SKM-1 (cell line): ENCODE measurements around the gene SFTPA1.
"Not testable (repeated sequence)": the region's sequence is repeated elsewhere in the genome, so short reads cannot be mapped to it uniquely, and the experiment has no call there.

Experiments used
- DNase-seq: peaks from one replicate; lab custom pipeline; 2025; ENCODE audit not compliant: unreplicated experiment; lab: John Stamatoyannopoulos, UW

Gene SFTPA1

GRCh38 chr10:79608505-79609375, 2.0 kb upstream of the SFTPA1 start:
- no peak for DNase-seq

GRCh38 chr10:79611193-79611976, 646 bp downstream of the SFTPA1 start:
- not testable (repeated sequence) for DNase-seq

GRCh38 chr10:79615577-79615976, 4.8 kb downstream of the SFTPA1 start:
- DNase-seq = no peak

DNA sequence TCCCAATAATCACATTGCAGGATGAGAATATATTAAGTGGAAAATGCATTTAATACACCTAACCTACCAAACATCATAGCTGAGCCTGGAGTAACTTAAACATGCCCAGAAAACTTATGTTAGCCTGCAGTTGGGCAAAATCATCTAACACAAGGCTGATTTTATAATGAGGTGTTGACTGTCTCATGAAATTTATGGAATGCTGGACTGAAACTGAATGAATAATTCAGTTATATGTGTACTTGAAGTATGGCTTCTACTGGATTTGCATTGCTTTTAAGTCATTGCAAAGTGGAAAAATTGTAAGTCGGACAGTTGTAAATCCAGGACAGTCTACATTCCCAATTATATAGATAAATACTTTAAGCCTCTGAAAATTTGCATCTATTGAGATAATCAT, 5.4 kb downstream of the SFTPA1 start:
- no peak for DNase-seq

GRCh38 chr10:79623663-79624062, 12.9 kb downstream of the SFTPA1 start:
- not testable (repeated sequence) for DNase-seq

- no peak for DNase-seq
Measured at GRCh38 chr10:79627075-79627474, 16.3 kb downstream of the SFTPA1 start.

DNA sequence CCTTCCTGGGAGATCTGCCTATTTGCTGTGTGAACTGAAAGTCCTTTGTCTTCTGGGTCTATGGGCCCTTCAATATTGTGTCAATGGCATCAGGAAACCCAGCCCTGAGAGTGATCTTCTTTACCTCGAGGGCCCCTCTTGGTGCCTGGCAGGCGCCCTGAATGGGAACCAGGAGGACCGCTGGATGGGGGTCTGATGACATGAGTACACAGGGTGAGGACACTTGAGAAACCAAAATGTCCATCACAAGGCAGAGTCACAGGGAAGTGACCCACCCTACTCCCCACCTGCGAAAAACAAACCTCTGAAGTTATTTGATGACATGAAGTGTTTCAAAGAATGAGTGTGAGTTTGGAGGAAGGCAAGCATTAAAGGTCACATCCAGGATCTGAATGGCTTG, 17.3 kb downstream of the SFTPA1 start:
- DNase-seq = no peak

DNA sequence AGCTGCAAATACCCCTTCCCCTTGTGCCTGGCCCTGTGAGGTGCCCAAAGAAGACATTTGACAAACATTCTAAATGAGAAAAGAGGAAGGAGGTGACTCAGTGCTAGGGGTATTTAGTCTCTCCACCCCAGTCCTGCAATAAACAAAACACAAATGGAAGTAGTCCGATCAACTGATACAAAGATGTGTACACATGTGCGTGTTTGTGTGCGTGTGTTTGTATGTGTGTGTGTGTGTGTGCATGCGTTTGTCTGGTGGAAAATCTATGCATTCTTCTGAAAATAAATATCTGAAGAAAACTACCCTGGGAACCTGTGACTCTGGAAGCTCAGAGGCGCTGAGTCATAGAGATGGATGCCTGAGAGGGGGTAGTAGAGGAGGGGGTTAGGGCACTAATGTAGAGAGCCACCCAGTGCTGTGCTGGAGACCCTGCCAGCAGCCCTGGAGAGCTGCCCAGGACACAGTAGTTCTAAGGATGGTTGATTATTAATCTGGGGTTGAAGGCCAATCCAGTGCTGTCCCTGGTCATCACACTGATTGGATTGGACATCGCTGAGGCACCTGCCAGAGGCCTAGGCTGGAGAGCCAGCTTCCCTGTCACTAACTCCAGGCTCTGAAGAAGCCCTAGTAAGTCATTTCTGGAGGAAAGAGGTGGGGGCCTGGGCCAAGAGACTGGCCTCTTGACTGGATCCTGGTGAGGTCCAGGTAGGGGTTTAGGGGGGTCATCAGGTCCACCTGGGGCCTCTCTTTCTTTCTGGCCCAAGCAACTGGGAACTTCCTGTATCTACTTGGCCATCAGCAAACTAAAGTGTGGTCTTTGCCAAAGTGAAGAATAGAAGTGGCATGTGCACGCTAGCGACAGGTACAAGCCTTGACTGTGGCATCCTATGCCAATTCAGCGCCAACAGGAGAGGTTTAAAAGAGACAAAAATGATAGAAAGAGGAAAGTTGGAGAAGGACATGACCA, 18.5 kb downstream of the SFTPA1 start:
- no peak for DNase-seq

- DNase-seq = no peak
Measured at GRCh38 chr10:79629955-79630327, 19.2 kb downstream of the SFTPA1 start.

- DNase-seq = not testable (repeated sequence)
Measured at GRCh38 chr10:79636654-79637199, 26.0 kb downstream of the SFTPA1 start.

- DNase-seq = no peak
Measured at GRCh38 chr10:79638318-79638717, 27.6 kb downstream of the SFTPA1 start.

DNA sequence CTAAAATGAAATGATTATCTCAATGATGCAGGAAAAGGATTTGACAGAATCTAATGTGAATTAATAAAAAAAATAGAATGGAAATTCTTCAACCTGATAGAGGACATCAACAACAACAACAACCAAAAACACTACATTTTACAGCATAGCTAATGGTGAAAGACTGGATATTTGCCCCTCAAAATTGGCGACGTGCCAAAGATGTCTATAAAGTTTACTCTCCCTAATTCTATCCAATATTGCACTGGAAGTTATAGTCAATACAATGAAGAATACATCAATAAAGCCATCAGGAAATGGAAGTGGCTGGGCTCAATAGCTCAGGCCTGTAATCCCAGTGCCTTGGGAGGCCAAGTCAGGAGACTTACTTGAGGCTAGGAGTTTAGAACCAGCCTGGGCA, 42.0 kb downstream of the SFTPA1 start:
- not testable (repeated sequence) for DNase-seq

GRCh38 chr10:79663287-79663686, 52.5 kb downstream of the SFTPA1 start:
- DNase-seq = not testable (repeated sequence)

GRCh38 chr10:79664686-79665085, 53.9 kb downstream of the SFTPA1 start:
- not testable (repeated sequence) for DNase-seq
